HG03378 (cell line): ENCODE data around the gene TMA16.

Source experiments
- ATAC-seq: cut with Tn5 transposase; IDR thresholded peaks from one replicate; pipeline ENCODE4 v1.9.1; 2021; ENCODE audit warnings: mild to moderate bottlenecking, moderate library complexity; ENCODE audit not compliant: unreplicated experiment

TMA16 gene

GRCh38 chr4:163558539-163559044, 64.1 kb downstream of the TMA16 start:
- peak; percentile 60 for ATAC-seq

- no peak for ATAC-seq
These were observed 68.0 kb downstream of the TMA16 start for GRCh38 chr4:163562496-163562895.

GRCh38 chr4:163563592-163563991, 69.1 kb downstream of the TMA16 start:
- no peak for ATAC-seq

GRCh38 chr4:163564221-163564720, 69.8 kb downstream of the TMA16 start:
- ATAC-seq, result no peak

- no peak for ATAC-seq
These were observed 71.0 kb downstream of the TMA16 start for GRCh38 chr4:163565226-163566135.

GRCh38 chr4:163566257-163566796, 71.8 kb downstream of the TMA16 start:
- no peak for ATAC-seq

GRCh38 chr4:163568843-163569242, 74.4 kb downstream of the TMA16 start:
- ATAC-seq, result peak; percentile 90
